GM12891 (cell line): ENCODE results near the gene HS1BP3.

Experiments used
- PAX5 ChIP-seq: IDR thresholded peaks from 2 replicates; pipeline ENCODE4 v1.6.1; 2011; ENCODE audit warnings: low read length, moderate library complexity, mild to moderate bottlenecking; ENCODE audit not compliant: insufficient read depth, severe bottlenecking
- POLR2A ChIP-seq: IDR thresholded peaks from 2 replicates; pipeline ENCODE4 v1.6.1; 2011; ENCODE audit warnings: low read depth, low read length, control low read depth
- POLR2AphosphoS5 ChIP-seq: IDR thresholded peaks from 2 replicates; pipeline ENCODE4 v1.6.1; 2011; ENCODE audit warnings: low read depth, low read length, control low read depth
- POU2F2 ChIP-seq: IDR thresholded peaks from 2 replicates; pipeline ENCODE4 v1.6.1; 2011; ENCODE audit warnings: low read depth, mild to moderate bottlenecking, control low read depth, low read length, moderate library complexity
- SPI1 ChIP-seq: IDR thresholded peaks from 2 replicates; pipeline ENCODE4 v1.6.1; 2011; ENCODE audit warnings: low read depth, low read length, control low read depth
- TAF1 ChIP-seq: IDR thresholded peaks from 2 replicates; pipeline ENCODE4 v1.6.1; 2011; ENCODE audit warnings: low read depth, low read length, control low read depth

GRCh38 chr2:20567926-20568179 lies 83.0 kb downstream of the HS1BP3 start:
- TF ChIP-seq TAF1 (no peak), POLR2A (no peak), POLR2AphosphoS5 (no peak), POU2F2 (no peak), PAX5 (no peak), SPI1 (no peak)
